Measurements from ENCODE around the gene HMGCS2.
"Not testable (repeated sequence)": the region's sequence is repeated elsewhere in the genome, so short reads cannot be mapped to it uniquely, and the experiment has no call there.

The HMGCS2 gene

GRCh38 chr1:119732465-119733168, 36.1 kb downstream of the HMGCS2 start:
- FAIRE-seq, result no peak
- DNase-seq (ENCODE audit: low spot score), result no peak

GRCh38 chr1:119731741-119732430, 36.8 kb downstream of the HMGCS2 start:
- DNase-seq (ENCODE audit: low spot score) (no peak), FAIRE-seq (no peak)

GRCh38 chr1:119731060-119731459, 37.6 kb downstream of the HMGCS2 start:
- DNase-seq (ENCODE audit: low spot score) (peak; percentile 43), FAIRE-seq (no peak)

- no peak for DNase-seq (ENCODE audit: low spot score)
- FAIRE-seq, result no peak
Observed at GRCh38 chr1:119729044-119729443, 39.7 kb downstream of the HMGCS2 start.

GRCh38 chr1:119727991-119728390, 40.7 kb downstream of the HMGCS2 start:
- no peak for DNase-seq (ENCODE audit: low spot score)
- no peak for FAIRE-seq

GRCh38 chr1:119725626-119726025, 43.1 kb downstream of the HMGCS2 start:
- FAIRE-seq (no peak), DNase-seq (ENCODE audit: low spot score) (no peak)

GRCh38 chr1:119724611-119725218, 44.0 kb downstream of the HMGCS2 start:
- FAIRE-seq (no peak), DNase-seq (ENCODE audit: low spot score) (no peak)

- no peak for FAIRE-seq
- no peak for DNase-seq (ENCODE audit: low spot score)
Observed at GRCh38 chr1:119721896-119722295, 46.8 kb downstream of the HMGCS2 start.

- no peak for FAIRE-seq
- DNase-seq (ENCODE audit: low spot score), result no peak
Observed at GRCh38 chr1:119720866-119721440, 47.8 kb downstream of the HMGCS2 start.

GRCh38 chr1:119718972-119719371, 49.7 kb downstream of the HMGCS2 start:
- DNase-seq (ENCODE audit: low spot score) (no peak), FAIRE-seq (no peak)

- FAIRE-seq (no peak), DNase-seq (ENCODE audit: low spot score) (no peak)
Observed at GRCh38 chr1:119718409-119718808, 50.3 kb downstream of the HMGCS2 start.

GRCh38 chr1:119715542-119715941, 53.2 kb downstream of the HMGCS2 start:
- DNase-seq (ENCODE audit: low spot score), result no peak
- FAIRE-seq, result no peak

- DNase-seq (ENCODE audit: low spot score), result no peak
- FAIRE-seq, result no peak
Observed at GRCh38 chr1:119714583-119714982, 54.1 kb downstream of the HMGCS2 start.

- DNase-seq (ENCODE audit: low spot score), result no peak
- no peak for FAIRE-seq
Observed at GRCh38 chr1:119713749-119714456, 54.8 kb downstream of the HMGCS2 start.

GRCh38 chr1:119713039-119713748, 55.5 kb downstream of the HMGCS2 start:
- peak; percentile 50 for FAIRE-seq
- DNase-seq (ENCODE audit: low spot score), result peak; percentile 18

GRCh38 chr1:119712342-119713038, 56.2 kb downstream of the HMGCS2 start:
- peak; percentile 86 for DNase-seq (ENCODE audit: low spot score)
- no peak for FAIRE-seq

- FAIRE-seq (peak; percentile 40), DNase-seq (ENCODE audit: low spot score) (peak; percentile 95)
Observed at GRCh38 chr1:119711804-119712341, 56.8 kb downstream of the HMGCS2 start, which contains the start of gene PHGDH. PHGDH (plus strand) TSS chr1:119711934; CDS start chr1:119712023, 89 bp downstream.

GRCh38 chr1:119711356-119711803, 57.3 kb downstream of the HMGCS2 start:
- FAIRE-seq; DNase-seq (ENCODE audit: low spot score): not testable (repeated sequence)

- DNase-seq (ENCODE audit: low spot score), result not testable (repeated sequence)
Observed at GRCh38 chr1:119706599-119706998, 62.1 kb downstream of the HMGCS2 start.

More at GRCh38 chr1:119706599-119706998, 62.1 kb downstream of the HMGCS2 start:
- not testable (repeated sequence) for FAIRE-seq
